GM10847 (cell line): ENCODE results near the gene ATF7IP2.

Experiments used
- POLR2A ChIP-seq: IDR thresholded peaks from 2 replicates; pipeline ENCODE4 v1.6.1; 2011; ENCODE audit not compliant: insufficient read length; ENCODE audit errors: extremely low read depth

Gene ATF7IP2

DNA sequence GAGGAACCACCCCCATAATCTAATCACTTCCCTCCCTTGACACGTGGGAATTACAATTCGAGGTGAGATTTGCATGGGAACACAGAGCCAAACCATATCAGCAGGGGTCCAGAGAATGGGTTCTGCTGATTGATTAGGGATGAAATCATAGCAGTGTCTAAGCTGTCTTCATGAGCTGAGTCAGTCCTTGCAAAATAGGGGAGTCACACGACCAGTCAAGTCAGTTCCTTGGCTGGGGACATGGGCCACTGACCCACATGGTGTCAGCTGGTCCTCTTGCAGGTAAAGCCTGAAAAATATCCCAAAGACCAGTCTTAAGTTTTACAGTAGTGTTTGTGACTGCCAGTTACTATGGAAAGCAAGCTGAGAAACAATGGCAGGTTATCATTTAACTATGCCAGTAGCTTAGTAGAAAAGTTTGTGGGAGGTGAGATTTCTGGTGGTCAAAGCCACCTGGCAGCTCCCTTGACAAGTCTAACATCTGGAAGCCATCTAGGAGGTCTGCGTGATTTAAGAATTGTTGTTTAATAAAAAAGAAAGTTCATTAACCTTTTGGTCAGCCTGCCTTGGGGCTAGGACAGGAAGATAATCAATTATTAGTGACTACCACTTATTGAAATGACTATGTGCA is 15.7 kb upstream of the ATF7IP2 start:
- no peak for TF ChIP-seq POLR2A

- TF ChIP-seq POLR2A = no peak
Observed at GRCh38 chr16:10371592-10371991, 14.3 kb upstream of the ATF7IP2 start.

- TF ChIP-seq POLR2A = no peak
Observed at GRCh38 chr16:10373556-10373955, 12.3 kb upstream of the ATF7IP2 start.

DNA sequence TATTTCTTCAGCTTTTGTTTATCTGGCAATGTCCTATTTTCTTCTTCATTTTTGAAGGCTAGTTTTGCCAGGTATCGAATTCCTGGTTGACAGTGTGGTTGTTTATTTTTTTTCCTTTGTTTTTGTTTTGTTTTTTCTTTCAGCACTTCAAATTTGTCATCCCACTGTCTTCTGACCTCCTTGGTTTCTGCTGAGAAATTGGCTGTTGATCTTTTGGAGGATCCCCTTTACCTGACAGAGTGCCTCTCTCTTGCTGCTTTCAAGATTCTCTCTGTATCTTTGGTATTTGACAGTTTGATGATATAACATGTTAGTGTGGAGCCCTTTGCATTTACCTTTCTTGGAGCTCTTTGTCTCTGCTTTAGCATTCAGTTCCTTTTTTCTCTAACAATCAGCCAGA is 9.6 kb upstream of the ATF7IP2 start:
- no peak for TF ChIP-seq POLR2A

- TF ChIP-seq POLR2A = no peak
Observed at GRCh38 chr16:10383626-10384025, 2.2 kb upstream of the ATF7IP2 start.

GRCh38 chr16:10386517-10387100 is 748 bp downstream of the ATF7IP2 start:
- TF ChIP-seq POLR2A = no peak

- TF ChIP-seq POLR2A = no peak
Observed at GRCh38 chr16:10387188-10387617, 1.3 kb downstream of the ATF7IP2 start.

DNA sequence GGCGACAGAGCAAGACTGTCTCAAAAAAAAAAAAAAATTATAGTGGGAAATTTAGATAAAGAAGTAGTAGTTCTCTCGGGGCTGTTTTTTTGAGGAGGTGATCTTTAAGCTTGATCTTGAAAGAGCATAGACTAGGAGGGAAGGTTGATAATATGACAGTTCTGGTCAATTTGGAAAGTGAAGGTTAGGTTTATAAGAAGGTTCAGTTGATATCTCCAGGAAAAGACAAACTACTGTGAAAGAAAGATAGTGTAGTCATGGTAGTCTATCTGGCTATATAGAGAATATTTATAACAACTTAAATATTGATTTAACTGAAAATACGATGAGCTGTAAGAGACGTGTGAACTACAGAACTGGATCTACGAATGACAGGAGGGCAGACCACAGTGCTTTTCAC is 3.1 kb downstream of the ATF7IP2 start:
- TF ChIP-seq POLR2A = no peak

DNA sequence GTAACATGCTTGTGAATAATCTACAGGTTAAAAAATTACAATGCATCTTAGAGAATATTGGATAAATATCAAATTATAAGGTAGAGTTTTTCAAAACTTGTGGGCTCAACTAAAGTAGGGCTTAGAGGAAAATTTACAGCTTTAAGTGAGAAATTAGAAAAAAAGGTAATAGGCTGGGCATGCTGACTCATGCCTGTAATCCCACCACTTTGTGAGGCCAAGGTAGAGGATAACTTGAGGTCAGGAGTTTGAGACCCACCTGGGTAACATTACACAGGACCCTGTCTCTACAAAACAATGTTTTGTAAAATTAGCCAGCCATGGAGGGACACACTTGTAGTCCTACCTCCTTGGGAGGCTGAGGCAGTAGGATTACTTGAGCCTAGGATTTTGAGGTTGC is 4.5 kb downstream of the ATF7IP2 start:
- TF ChIP-seq POLR2A = no peak

- TF ChIP-seq POLR2A = no peak
Observed at GRCh38 chr16:10390867-10391266, 5.0 kb downstream of the ATF7IP2 start.

DNA sequence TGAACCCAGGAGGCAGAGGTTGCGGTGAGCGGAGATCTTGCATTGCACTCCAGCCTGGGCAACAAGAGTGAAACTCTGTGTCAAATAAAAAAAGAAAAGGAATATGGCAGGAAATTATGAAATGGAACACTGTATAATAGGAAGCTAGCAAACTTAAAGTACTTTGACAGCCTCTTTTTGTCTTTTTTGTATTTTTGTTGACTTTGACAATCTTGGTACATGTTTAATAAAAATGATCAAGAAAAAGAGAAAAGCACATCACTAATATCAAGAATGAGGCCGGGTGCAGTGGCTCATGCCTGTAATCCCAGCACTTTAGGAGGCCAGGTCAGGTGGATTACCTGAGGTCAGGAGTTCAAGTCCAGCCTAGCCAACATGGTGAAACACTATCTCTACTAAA is 5.5 kb downstream of the ATF7IP2 start:
- TF ChIP-seq POLR2A = no peak

GRCh38 chr16:10402975-10403374 is 17.1 kb downstream of the ATF7IP2 start:
- no peak for TF ChIP-seq POLR2A

DNA sequence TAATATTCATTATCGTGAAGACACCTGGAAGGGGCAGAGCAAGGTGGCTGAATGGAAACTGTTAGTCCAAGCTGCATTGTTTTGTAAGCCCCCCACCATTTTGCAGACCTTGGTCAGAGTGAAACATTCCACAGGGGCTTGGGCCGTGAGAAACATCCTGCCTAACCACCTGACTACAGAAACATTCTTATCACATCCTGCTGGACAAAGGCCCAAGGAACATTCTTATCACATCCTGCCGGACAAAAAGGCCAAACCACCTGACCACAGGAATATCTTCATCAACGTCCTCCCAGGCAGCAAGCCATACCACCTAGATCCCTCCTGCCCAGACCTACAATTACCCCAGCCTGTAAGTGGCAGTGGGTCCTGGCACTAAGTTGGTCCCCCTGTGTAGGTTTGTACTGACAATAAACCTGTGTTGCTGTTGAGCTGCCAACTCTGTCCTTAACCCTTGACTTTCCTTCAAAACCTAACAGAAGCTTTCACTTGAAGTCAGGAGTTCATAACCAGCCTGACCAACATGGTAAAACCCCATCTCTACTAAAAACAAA is 19.6 kb downstream of the ATF7IP2 start:
- TF ChIP-seq POLR2A = no peak

GRCh38 chr16:10408824-10409381 is 23.0 kb downstream of the ATF7IP2 start:
- TF ChIP-seq POLR2A = no peak

DNA sequence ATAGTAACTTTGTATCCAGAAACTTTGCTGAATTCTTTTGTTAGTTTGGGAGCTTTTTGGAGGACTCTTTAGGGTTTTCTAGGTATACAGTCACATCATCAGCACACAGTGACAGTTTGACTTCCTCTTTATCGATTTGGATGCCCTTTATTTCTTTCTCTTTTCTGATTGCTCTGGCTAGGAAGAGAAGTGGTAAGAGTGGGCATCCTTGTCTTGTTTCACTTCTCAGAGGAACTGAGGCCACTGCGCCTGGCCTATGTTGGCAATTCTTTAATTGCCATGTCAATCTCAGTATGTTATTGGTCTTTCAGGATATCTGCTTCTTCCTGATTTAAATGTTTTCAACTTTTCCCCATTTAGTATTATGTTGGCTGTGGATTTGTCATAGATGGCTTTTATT is 24.6 kb downstream of the ATF7IP2 start:
- no peak for TF ChIP-seq POLR2A

- TF ChIP-seq POLR2A = no peak
Observed at GRCh38 chr16:10412935-10413601, 27.2 kb downstream of the ATF7IP2 start.

DNA sequence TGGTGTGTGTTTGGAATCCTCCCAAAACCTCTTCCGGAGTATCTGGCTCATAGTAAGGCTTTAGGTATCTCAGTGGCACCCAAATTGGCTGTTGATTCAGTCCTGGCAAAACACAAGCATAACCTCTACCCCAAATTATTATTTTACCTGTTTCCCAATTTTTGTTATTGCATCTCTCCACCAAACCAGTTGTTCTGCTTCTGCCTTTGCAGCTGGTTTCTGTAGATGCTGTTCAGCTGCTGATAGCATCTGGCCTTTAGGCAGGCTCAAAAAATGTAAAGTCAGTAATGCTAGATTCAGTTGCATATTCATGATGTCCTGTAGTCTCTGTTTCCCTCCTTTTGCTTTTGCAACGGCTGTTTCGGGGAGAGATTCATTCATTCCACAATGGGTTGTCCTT is 33.8 kb downstream of the ATF7IP2 start:
- no peak for TF ChIP-seq POLR2A

GRCh38 chr16:10421596-10421995 is 35.7 kb downstream of the ATF7IP2 start:
- TF ChIP-seq POLR2A = no peak
